Lung microvascular endothelial cell (primary cell): ENCODE results near the gene MAGEB18. TPM values are rescaled to one million over a fixed set of nuclear protein-coding genes. Genes with fewer than 3 reads are reported as not detected.

Source experiments
- DNase-seq, 2 donors: peaks; one replicate each; pipeline versions ENCODE4 v3.0.0 to v3.0.0-alpha.2; 2010; ENCODE audit warnings: low read depth in 2 of 2
- total RNA-seq: library from RNA; depleted of rRNA; stranded (reverse); fragments of >200 nt; gene quantifications from 2 replicates; pipeline ENCODE4 v1.2.1, GENCODE V29; 2014

Gene MAGEB18
- total RNA-seq = not detected in 2 replicates

DNA sequence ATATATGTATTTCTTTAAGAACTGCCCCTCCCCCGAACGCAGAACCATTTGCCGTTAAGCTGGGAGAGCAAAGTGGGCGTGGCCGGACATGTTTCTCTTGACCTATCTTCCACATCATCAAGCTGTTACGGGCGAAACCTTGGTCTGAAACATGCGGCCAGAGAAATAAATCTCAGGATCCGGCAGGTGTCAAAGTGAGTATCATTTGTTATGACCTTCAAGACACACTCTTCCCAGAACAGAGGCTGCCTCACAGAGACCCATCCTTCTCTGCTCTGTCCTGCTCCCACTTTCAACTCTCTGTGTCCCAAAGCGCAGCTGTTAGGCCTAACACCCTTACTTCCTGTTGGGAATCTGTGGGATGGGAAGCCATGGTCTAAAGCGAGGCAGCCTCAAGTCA, at the start of gene MAGEB18:
MAGEB18 (plus strand) TSS at position 70 of the 400 bp plus-strand sequence. CDS start 643 bp downstream, outside the sequence.
- DNase-seq = no peak

- no peak for DNase-seq
Observed at GRCh38 chrX:26100421-26100920, 37.7 kb upstream of the MAGEB18 start.

GRCh38 chrX:26109142-26109541, 29.0 kb upstream of the MAGEB18 start:
- no peak for DNase-seq

- DNase-seq = no peak
Observed at GRCh38 chrX:26146024-26146423, 7.9 kb downstream of the MAGEB18 start.

- DNase-seq = no peak
Observed at GRCh38 chrX:26160301-26160700, 22.2 kb downstream of the MAGEB18 start, which contains the start of gene MAGEB6B. Gene MAGEB6B, plus strand, starts transcription at chrX:26160601. Its CDS starts 0 bp downstream, at chrX:26160601.

Other genes with a start within 250 kb of the MAGEB18 start
- gene MAGEB6B, start 22.3 kb downstream of the MAGEB18 start, total RNA-seq = not detected in 2 replicates
- not detected in 2 replicates for gene MAGEB6, start 54.1 kb downstream of the MAGEB18 start, total RNA-seq
- gene MAGEB5, start 77.8 kb downstream of the MAGEB18 start, total RNA-seq = not detected in 2 replicates